Measurements from ENCODE around the gene BCKDHA.

DNA sequence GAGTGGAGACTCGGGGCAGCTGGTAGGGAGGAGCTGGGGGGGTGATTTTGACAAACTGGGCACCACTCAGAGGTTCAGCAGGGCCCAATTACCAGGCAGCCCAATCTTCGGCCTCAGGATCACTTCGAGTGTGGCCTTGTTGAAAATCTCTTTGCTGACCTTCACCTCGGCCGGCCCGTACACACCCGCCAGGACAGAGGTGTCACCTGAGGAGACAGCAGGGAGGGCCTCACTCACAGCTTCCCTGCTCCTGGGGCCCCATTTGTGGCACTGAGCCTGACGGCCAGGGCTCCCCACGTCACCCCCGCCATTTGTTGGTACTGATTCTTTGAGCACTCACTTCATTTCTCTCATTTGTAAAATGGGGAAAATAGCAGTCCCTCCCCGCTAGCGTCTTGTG is 4.8 kb upstream of the BCKDHA start:
- TF ChIP-seq, protein P1, sequence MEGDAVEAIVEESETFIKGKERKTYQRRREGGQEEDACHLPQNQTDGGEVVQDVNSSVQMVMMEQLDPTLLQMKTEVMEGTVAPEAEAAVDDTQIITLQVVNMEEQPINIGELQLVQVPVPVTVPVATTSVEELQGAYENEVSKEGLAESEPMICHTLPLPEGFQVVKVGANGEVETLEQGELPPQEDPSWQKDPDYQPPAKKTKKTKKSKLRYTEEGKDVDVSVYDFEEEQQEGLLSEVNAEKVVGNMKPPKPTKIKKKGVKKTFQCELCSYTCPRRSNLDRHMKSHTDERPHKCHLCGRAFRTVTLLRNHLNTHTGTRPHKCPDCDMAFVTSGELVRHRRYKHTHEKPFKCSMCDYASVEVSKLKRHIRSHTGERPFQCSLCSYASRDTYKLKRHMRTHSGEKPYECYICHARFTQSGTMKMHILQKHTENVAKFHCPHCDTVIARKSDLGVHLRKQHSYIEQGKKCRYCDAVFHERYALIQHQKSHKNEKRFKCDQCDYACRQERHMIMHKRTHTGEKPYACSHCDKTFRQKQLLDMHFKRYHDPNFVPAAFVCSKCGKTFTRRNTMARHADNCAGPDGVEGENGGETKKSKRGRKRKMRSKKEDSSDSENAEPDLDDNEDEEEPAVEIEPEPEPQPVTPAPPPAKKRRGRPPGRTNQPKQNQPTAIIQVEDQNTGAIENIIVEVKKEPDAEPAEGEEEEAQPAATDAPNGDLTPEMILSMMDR (IDR thresholded peaks at IDR 0.05): no peak
- no peak for TF ChIP-seq TEAD4 (IDR thresholded peaks at IDR 0.05; ENCODE audit: borderline replicate concordance, insufficient read depth)
- no peak for TF ChIP-seq GABPA (IDR thresholded peaks at IDR 0.05; ENCODE audit: low read depth)
- TF ChIP-seq EP300 (IDR thresholded peaks at IDR 0.05; ENCODE audit: borderline replicate concordance in 1 of 2, low read depth in 1 of 2, low read length in 1 of 2): no peak
- no peak for TF ChIP-seq POLR2AphosphoS5 (IDR thresholded peaks at IDR 0.05; ENCODE audit: low read depth, low read length)
- TF ChIP-seq, protein P2, sequence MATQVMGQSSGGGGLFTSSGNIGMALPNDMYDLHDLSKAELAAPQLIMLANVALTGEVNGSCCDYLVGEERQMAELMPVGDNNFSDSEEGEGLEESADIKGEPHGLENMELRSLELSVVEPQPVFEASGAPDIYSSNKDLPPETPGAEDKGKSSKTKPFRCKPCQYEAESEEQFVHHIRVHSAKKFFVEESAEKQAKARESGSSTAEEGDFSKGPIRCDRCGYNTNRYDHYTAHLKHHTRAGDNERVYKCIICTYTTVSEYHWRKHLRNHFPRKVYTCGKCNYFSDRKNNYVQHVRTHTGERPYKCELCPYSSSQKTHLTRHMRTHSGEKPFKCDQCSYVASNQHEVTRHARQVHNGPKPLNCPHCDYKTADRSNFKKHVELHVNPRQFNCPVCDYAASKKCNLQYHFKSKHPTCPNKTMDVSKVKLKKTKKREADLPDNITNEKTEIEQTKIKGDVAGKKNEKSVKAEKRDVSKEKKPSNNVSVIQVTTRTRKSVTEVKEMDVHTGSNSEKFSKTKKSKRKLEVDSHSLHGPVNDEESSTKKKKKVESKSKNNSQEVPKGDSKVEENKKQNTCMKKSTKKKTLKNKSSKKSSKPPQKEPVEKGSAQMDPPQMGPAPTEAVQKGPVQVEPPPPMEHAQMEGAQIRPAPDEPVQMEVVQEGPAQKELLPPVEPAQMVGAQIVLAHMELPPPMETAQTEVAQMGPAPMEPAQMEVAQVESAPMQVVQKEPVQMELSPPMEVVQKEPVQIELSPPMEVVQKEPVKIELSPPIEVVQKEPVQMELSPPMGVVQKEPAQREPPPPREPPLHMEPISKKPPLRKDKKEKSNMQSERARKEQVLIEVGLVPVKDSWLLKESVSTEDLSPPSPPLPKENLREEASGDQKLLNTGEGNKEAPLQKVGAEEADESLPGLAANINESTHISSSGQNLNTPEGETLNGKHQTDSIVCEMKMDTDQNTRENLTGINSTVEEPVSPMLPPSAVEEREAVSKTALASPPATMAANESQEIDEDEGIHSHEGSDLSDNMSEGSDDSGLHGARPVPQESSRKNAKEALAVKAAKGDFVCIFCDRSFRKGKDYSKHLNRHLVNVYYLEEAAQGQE (IDR thresholded peaks at IDR 0.05; ENCODE audit: low read depth, low read length): no peak
- TF ChIP-seq RCOR1 (IDR thresholded peaks at IDR 0.05; ENCODE audit: low read length): no peak
- no peak for TF ChIP-seq RAD21 (IDR thresholded peaks at IDR 0.05; ENCODE audit: low read length)
- TF ChIP-seq, protein P3, sequence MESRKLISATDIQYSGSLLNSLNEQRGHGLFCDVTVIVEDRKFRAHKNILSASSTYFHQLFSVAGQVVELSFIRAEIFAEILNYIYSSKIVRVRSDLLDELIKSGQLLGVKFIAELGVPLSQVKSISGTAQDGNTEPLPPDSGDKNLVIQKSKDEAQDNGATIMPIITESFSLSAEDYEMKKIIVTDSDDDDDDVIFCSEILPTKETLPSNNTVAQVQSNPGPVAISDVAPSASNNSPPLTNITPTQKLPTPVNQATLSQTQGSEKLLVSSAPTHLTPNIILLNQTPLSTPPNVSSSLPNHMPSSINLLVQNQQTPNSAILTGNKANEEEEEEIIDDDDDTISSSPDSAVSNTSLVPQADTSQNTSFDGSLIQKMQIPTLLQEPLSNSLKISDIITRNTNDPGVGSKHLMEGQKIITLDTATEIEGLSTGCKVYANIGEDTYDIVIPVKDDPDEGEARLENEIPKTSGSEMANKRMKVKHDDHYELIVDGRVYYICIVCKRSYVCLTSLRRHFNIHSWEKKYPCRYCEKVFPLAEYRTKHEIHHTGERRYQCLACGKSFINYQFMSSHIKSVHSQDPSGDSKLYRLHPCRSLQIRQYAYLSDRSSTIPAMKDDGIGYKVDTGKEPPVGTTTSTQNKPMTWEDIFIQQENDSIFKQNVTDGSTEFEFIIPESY (IDR thresholded peaks at IDR 0.05; ENCODE audit: borderline replicate concordance, low read depth): no peak
- TF ChIP-seq EZH2phosphoT487 (IDR thresholded peaks at IDR 0.05; ENCODE audit: borderline replicate concordance, low read depth): no peak
- no peak for TF ChIP-seq YY1 (IDR thresholded peaks at IDR 0.05; ENCODE audit: low read depth)
